ENCODE data around the gene CENPK. TPM values are rescaled to one million over a fixed set of nuclear protein-coding genes. Genes with fewer than 3 reads are reported as not detected.

The CENPK gene
- 10 to 100 TPM in 1 of 2 donors, under 1 TPM in 1; 0.33 to 23.1 TPM for total RNA-seq
- polyA plus RNA-seq, result 1 to 10 TPM in 1 of 2 donors, under 1 TPM in 1; 0.79 to 1.1 TPM

- DNase-seq (ENCODE audit: low spot score), result peak; percentile 93
- Histone ChIP-seq H3K9ac (ENCODE audit: low read depth in 1 of 2, low read length in 2 of 2) (peak within 1 kb of the TSS; percentile 61 to 92), H3K27me3 (ENCODE audit: control insufficient read depth in 4 of 4, insufficient read depth in 4 of 4, low read length in 3 of 4) (no peaks in the 10 kb centered on the region), H3K9me3 (ENCODE audit: control insufficient read depth in 4 of 4, low read length in 3 of 4) (no peaks in the 10 kb centered on the region), H3K4me1 (ENCODE audit: control insufficient read depth in 4 of 4, insufficient read depth in 4 of 4, low read length in 3 of 4) (peaks cover 8 to 23% (median 19%) of the 10 kb centered on the region in 4 donors), H3K36me3 (ENCODE audit: control insufficient read depth in 4 of 4, insufficient read depth in 3 of 4, low read depth in 1 of 4, low read length in 3 of 4) (no peaks in the 10 kb centered on the region), H3K27ac (ENCODE audit: low read depth in 1 of 2, low read length in 2 of 2) (peak within 1 kb of the TSS; percentile 71 to 81), H3K4me3 (ENCODE audit: low read depth in 1 of 3, low read length in 3 of 3) (peak within 1 kb of the TSS; percentile 66 to 95 (median 73))
- under 1% methylated on average over 54 of the region's 54 CpGs for WGBS
- peak; percentile 83 for TF ChIP-seq TAF1 (conservative IDR thresholded peaks at IDR 0.05)
- peak in 1 of 2 donors; percentile 35 for TF ChIP-seq RXRA (IDR thresholded peaks at IDR 0.05)
- peak; percentile 51 for TF ChIP-seq FOXA1 (IDR thresholded peaks at IDR 0.05)
- TF ChIP-seq CTCF (IDR thresholded peaks at IDR 0.05; ENCODE audit: low read depth, low read length, missing input control), result no peak
- peak; percentile 96 for TF ChIP-seq SP1 (IDR thresholded peaks at IDR 0.05)
- no peak for TF ChIP-seq HNF4G (IDR thresholded peaks at IDR 0.05)
- TF ChIP-seq GABPA (IDR thresholded peaks at IDR 0.05 in 1 of 2, conservative IDR thresholded peaks at IDR 0.05 in 1 of 2), result peak in 1 of 2 donors; percentile 76
- TF ChIP-seq EGR1 (IDR thresholded peaks at IDR 0.05; ENCODE audit: low read depth in 2 of 2), result no peak
- TF ChIP-seq YY1 (IDR thresholded peaks at IDR 0.05), result peak; percentile 100
- no peak for TF ChIP-seq HNF4A (conservative IDR thresholded peaks at IDR 0.05)
- TF ChIP-seq FOXA2 (IDR thresholded peaks at IDR 0.05), result no peak
- TF ChIP-seq MAX (IDR thresholded peaks at IDR 0.05), result peak; percentile 63
- TF ChIP-seq NR2F2 (IDR thresholded peaks at IDR 0.05), result no peak
- TF ChIP-seq REST (IDR thresholded peaks at IDR 0.05), result peak; percentile 60
- peak; percentile 44 for TF ChIP-seq ZBTB33 (IDR thresholded peaks at IDR 0.05)
- TF ChIP-seq RAD21 (IDR thresholded peaks at IDR 0.05), result peak in 1 of 2 donors; percentile 11
- peak in 1 of 2 donors; percentile 34 for TF ChIP-seq JUND (IDR thresholded peaks at IDR 0.05)
- TF ChIP-seq ATF3 (IDR thresholded peaks at IDR 0.05), result peak; percentile 62
These were observed at the start of gene CENPK, which contains the start of gene PPWD1 for GRCh38 chr5:65562731-65563701. Gene CENPK (minus strand): TSS chr5:65563168. CDS start chr5:65554907, 8,261 bp downstream. Gene PPWD1 (plus strand): TSS chr5:65563296. CDS start chr5:65563311, 15 bp downstream.
